Measurements from ENCODE around the gene SLC23A3.

The SLC23A3 gene

DNA sequence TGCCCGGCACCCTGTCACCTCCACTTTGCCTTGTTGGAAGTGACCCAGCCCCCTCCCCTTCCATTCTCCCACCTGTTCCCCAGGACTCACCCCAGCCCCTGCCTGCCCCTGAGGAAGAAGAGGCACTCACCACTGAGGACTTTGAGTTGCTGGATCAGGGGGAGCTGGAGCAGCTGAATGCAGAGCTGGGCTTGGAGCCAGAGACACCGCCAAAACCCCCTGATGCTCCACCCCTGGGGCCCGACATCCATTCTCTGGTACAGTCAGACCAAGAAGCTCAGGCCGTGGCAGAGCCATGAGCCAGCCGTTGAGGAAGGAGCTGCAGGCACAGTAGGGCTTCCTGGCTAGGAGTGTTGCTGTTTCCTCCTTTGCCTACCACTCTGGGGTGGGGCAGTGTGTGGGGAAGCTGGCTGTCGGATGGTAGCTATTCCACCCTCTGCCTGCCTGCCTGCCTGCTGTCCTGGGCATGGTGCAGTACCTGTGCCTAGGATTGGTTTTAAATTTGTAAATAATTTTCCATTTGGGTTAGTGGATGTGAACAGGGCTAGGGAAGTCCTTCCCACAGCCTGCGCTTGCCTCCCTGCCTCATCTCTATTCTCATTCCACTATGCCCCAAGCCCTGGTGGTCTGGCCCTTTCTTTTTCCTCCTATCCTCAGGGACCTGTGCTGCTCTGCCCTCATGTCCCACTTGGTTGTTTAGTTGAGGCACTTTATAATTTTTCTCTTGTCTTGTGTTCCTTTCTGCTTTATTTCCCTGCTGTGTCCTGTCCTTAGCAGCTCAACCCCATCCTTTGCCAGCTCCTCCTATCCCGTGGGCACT lies 12.7 kb upstream of the SLC23A3 start:
- H3K27ac ChIP-seq = no peak overlapping the region

DNA sequence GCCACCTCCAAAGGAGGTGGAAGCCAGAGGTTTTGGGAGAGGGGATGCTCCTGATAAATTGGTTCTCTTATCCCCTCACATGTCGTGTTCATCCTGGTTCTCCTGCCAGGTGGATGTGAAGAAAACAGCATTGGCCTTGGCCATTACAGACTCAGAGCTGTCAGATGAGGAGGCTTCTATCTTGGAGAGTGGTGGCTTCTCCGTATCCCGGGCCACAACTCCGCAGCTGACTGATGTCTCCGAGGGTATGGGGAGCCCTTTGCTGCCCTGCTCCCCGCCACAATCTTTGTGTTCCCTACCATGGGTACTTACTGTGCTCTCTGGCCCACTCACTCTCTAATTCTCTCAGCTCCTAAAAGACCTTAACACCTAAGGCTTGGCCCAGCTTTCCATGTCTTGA lies 11.7 kb upstream of the SLC23A3 start:
- no peak overlapping the region for H3K27ac ChIP-seq
- TF ChIP-seq ZFX (IDR thresholded peaks at IDR 0.05; ENCODE audit: borderline replicate concordance) (no peak), CTCF (IDR thresholded peaks at IDR 0.05) (no peak)

More for the DNA sequence above, 12.7 kb upstream of the SLC23A3 start:
- no peak for TF ChIP-seq CTCF (IDR thresholded peaks at IDR 0.05)
- no peak for TF ChIP-seq ZFX (IDR thresholded peaks at IDR 0.05; ENCODE audit: borderline replicate concordance)

GRCh38 chr2:219180961-219181360 lies 11.1 kb upstream of the SLC23A3 start:
- H3K27ac ChIP-seq = no peak overlapping the region
- TF ChIP-seq ZFX (IDR thresholded peaks at IDR 0.05; ENCODE audit: borderline replicate concordance) (no peak), CTCF (IDR thresholded peaks at IDR 0.05) (no peak)

DNA sequence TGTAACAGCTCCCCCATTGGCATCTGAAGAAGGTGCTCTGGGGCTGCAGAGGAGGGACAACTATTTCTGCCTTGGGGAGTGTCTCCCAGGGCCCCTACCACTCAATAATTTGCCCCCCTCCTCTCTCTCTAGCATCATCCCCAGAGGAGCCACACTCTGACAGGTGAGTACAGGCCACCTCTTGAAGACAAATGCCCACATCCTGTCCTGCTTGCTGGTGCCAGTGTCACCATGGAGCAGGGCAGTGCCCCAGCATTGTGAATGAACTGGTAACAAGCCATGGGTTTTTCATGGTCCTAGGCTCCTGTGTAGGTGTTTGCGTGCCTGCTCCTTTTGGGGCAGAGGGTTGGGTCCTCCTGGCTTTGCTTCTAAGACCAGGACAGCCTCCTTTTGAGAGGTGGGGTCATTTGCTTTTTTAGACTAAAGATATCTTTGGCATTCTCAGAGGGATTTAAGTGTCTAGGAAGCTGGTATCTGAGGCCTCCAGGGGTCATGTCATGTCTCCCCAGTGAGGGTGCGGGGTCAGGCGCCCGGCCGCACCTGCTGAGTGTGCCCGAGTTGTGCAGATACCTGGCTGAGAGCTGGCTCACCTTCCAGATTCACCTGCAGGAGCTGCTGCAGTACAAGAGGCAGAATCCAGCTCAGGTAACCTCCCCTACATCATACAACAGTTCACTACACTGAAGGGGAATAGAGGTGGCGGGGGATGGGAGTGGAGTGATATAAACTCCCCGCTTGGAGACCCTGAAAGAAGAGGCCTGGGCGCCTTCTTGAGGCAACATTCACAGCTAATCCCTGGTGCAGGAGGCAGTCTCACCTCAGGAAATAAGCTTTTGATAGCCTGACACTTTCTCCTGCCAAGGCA lies 10.0 kb upstream of the SLC23A3 start:
- no peak overlapping the region for H3K27ac ChIP-seq
- no peak for TF ChIP-seq CTCF (IDR thresholded peaks at IDR 0.05)
- no peak for TF ChIP-seq ZFX (IDR thresholded peaks at IDR 0.05; ENCODE audit: borderline replicate concordance)

DNA sequence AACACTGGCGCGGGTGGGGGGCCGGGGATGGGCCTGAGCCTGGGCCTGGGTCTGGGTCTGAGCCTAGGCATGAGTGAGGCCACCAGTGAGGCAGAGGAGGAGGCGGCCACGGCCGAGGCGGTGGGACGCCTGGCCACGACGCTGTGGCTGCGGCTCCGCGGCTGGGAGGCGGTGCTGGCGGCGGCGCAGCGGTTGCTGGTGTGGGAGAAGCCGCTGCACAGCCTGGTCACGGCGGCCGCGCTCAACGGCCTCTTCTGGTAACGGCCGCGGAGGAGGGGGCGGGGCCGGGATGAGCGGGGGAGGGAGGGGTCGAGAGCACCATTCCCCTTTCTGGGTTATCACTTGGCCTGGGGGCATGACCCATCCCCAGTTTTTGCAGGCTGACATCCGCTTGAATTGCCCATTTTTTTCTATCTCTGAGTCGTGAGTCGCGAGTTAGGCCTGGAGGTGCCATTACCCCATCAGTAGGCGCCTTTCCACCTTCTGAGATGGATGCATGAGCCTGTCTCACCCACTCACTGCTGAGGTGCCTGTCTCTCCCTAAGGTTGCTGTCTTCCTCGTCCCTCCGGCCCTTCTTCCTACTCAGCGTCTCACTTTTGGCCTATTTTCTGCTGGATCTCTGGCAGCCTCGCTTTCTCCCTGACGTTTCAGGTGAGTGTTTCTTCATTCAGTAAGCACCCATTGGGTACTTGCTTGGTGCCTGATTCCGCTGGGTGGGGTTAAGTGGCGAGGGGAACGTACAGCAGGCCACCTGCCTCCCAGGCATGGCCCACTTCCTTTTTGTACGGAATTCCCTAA lies 8.7 kb upstream of the SLC23A3 start:
- TF ChIP-seq ZFX (IDR thresholded peaks at IDR 0.05; ENCODE audit: borderline replicate concordance) (no peak), CTCF (IDR thresholded peaks at IDR 0.05) (peak; percentile 34; the same call in 1 of the 2 replicates)
- H3K27ac ChIP-seq = peak overlapping the region; percentile 98

GRCh38 chr2:219177552-219178376 lies 7.9 kb upstream of the SLC23A3 start, which contains the start of gene RETREG2:
RETREG2 (plus strand) TSS chr2:219178275; CDS start chr2:219178353, 78 bp downstream.
- peak within 1 kb of the TSS; percentile 98 for H3K27ac ChIP-seq
- TF ChIP-seq CTCF (IDR thresholded peaks at IDR 0.05) (peak; percentile 70), ZFX (IDR thresholded peaks at IDR 0.05; ENCODE audit: borderline replicate concordance) (no peak)
